Gastrocnemius medialis (tissue), 4 donors: ENCODE measurements around the gene DOCK10.

Experiments
- CTCF ChIP-seq, 5 experiments: fragments of 450-650 bp in 3 of 5; fragments of 200-600 bp in 2 of 5; sonication (generic) in 2 of 5; IDR thresholded peaks in 4 of 5; conservative IDR thresholded peaks in 1 of 5; 1 replicate in 4 of 5; 2 replicates in 1 of 5; pipeline ENCODE4 v1.5.1; 2016 to 2019; ENCODE audit warnings: antibody characterized with exemption in 5 of 5, mild to moderate bottlenecking in 3 of 5, moderate library complexity in 3 of 5
- POLR2A ChIP-seq, 2 donors: fragments of 450-650 bp; IDR thresholded peaks; one replicate each; pipeline ENCODE4 v1.6.1; 2017; ENCODE audit warnings: antibody characterized with exemption in 2 of 2, mild to moderate bottlenecking in 2 of 2, moderate library complexity in 2 of 2

- no peak for TF ChIP-seq CTCF (IDR thresholded peaks at IDR 0.05 in 4 of 5, conservative IDR thresholded peaks at IDR 0.05 in 1 of 5)
- no peak for TF ChIP-seq POLR2A (IDR thresholded peaks at IDR 0.05)
Observed at GRCh38 chr2:224986477-224986876, 55.8 kb downstream of the DOCK10 start.
